Heart left ventricle (tissue), 13 donors: Measurements from ENCODE around the gene SBSN.

Experiments used
- CTCF ChIP-seq, 12 donors: fragments of 200-600 bp; sonication (generic) in 4 of 12; IDR thresholded peaks; one replicate each; pipeline versions ENCODE4 v1.5.0 to v1.8.0; 2018 to 2022; ENCODE audit warnings: antibody characterized with exemption in 12 of 12, mild to moderate bottlenecking in 5 of 12
- POLR2A ChIP-seq, 2 donors: fragments of 450-650 bp; IDR thresholded peaks; one replicate each; pipeline ENCODE4 v1.6.1; 2017; ENCODE audit warnings: antibody characterized with exemption in 2 of 2, mild to moderate bottlenecking in 2 of 2, moderate library complexity in 2 of 2
- donor health status: ischemic (EF 13 %, LVEDD 7.1; RV severe dilation, severe dysfunction).
- donor health status: DM: no; HTN: yes; CAD: no.
- donor health status: DM: no; HTN: no; CAD: no.
- donor health status: ischemic (EF 25% LVEDD 6.9; RV normal size, moderate dysfunction).
- donor health status: ischemic (EF 25% LVEDD 5.7; RV mildly dilated, moderate dysfunction).
- donor health status: ischemic (EF 35%, LVEDD 5.7; RV mildly dilated, moderate dysfunction).
- donor health status: nonischemic (EF 11% LVEDD 7.7; RV severe dilation, severe dysfunction).
- donor health status: DM: yes; HTN: yes; CAD: no.
- donor health status: PGD.
- donor health status: ischemic (EF 29% LVEDD 5.4; RV normal size, mild dysfunction).
- donor health status: nonischemic (EF 23%, LVEDD 6.1; RV moderate dilation, normal function).

GRCh38 chr19:35545001-35545854 lies 17.1 kb upstream of the SBSN start, which contains the start of gene TMEM147:
- peak in 1 of 12 donors; percentile 11 for TF ChIP-seq CTCF (IDR thresholded peaks at IDR 0.05)
- TF ChIP-seq POLR2A (IDR thresholded peaks at IDR 0.05) = peak in 1 of 2 donors; percentile 76
